Mononuclear cell (primary cell): ENCODE results near the gene LAMA3. TPM values are rescaled to one million over a fixed set of nuclear protein-coding genes. Genes with fewer than 3 reads are reported as not detected.
"Not testable (repeated sequence)": the region's sequence is repeated elsewhere in the genome, so short reads cannot be mapped to it uniquely, and the experiment has no call there.

Source experiments
- H3K27me3 ChIP-seq: 2 replicates; pipeline ENCODE4 v1.6.0; 2011; ENCODE audit warnings: low read length, control low read depth; ENCODE audit not compliant: insufficient read depth
- H3K4me1 ChIP-seq: 2 replicates; pipeline ENCODE4 v1.5.1; 2011; ENCODE audit warnings: mild to moderate bottlenecking, low read length, control low read depth; ENCODE audit not compliant: insufficient read depth
- H3K4me3 ChIP-seq: 2 replicates; pipeline ENCODE4 v1.5.1; 2011; ENCODE audit warnings: mild to moderate bottlenecking, low read length, moderate library complexity
- H3K9me3 ChIP-seq: 2 replicates; pipeline ENCODE4 v1.5.1; 2011; ENCODE audit warnings: low read depth, mild to moderate bottlenecking, control low read depth, low read length
- total RNA-seq: library from RNA; depleted of rRNA; stranded (reverse); fragments of >200 nt; gene quantifications from one replicate; pipeline ENCODE4 v1.2.3, GENCODE V29; 2012

The LAMA3 gene
- total RNA-seq, 1 donor = under 0.01 TPM

GRCh38 chr18:23725351-23725750 lies 36.1 kb downstream of the LAMA3 start:
- Histone ChIP-seq H3K9me3 (no peaks in the 10 kb centered on the region), H3K27me3 (no peaks in the 10 kb centered on the region), H3K4me1 (no peaks in the 10 kb centered on the region), H3K4me3 (no peak overlapping the region)

- no peaks in the 10 kb centered on the region for H3K4me1 ChIP-seq
- H3K27me3 ChIP-seq = no peaks in the 10 kb centered on the region
- H3K9me3 ChIP-seq = no peaks in the 10 kb centered on the region
- H3K4me3 ChIP-seq = no peak overlapping the region
Observed at GRCh38 chr18:23725827-23726661, 36.8 kb downstream of the LAMA3 start.

GRCh38 chr18:23727707-23728493 lies 38.6 kb downstream of the LAMA3 start:
- Histone ChIP-seq H3K4me1 (no peaks in the 10 kb centered on the region), H3K9me3 (no peaks in the 10 kb centered on the region), H3K27me3 (no peaks in the 10 kb centered on the region), H3K4me3 (no peak overlapping the region)

- no peak overlapping the region for H3K4me3 ChIP-seq
- no peaks in the 10 kb centered on the region for H3K4me1 ChIP-seq
- H3K9me3 ChIP-seq = no peaks in the 10 kb centered on the region
- no peaks in the 10 kb centered on the region for H3K27me3 ChIP-seq
Observed at GRCh38 chr18:23730857-23731256, 41.6 kb downstream of the LAMA3 start.

GRCh38 chr18:23731861-23732260 lies 42.6 kb downstream of the LAMA3 start:
- no peaks in the 10 kb centered on the region for H3K27me3 ChIP-seq
- H3K4me3 ChIP-seq = no peak overlapping the region
- no peaks in the 10 kb centered on the region for H3K9me3 ChIP-seq
- H3K4me1 ChIP-seq = no peaks in the 10 kb centered on the region

GRCh38 chr18:23732439-23732838 lies 43.2 kb downstream of the LAMA3 start:
- H3K4me3 ChIP-seq = no peak overlapping the region
- no peaks in the 10 kb centered on the region for H3K27me3 ChIP-seq
- no peaks in the 10 kb centered on the region for H3K4me1 ChIP-seq
- H3K9me3 ChIP-seq = no peaks in the 10 kb centered on the region

- not testable (repeated sequence) for H3K4me1 ChIP-seq, H3K4me3 ChIP-seq, H3K9me3 ChIP-seq, H3K27me3 ChIP-seq
Observed at GRCh38 chr18:23733265-23733664, 44.0 kb downstream of the LAMA3 start.

- Histone ChIP-seq H3K27me3 (no peaks in the 10 kb centered on the region), H3K4me3 (no peak overlapping the region), H3K4me1 (peaks cover 10% of the 10 kb centered on the region), H3K9me3 (no peaks in the 10 kb centered on the region)
Observed at GRCh38 chr18:23733895-23734294, 44.6 kb downstream of the LAMA3 start.

- no peaks in the 10 kb centered on the region for H3K27me3 ChIP-seq
- H3K4me1 ChIP-seq = peaks cover 14% of the 10 kb centered on the region
- no peaks in the 10 kb centered on the region for H3K9me3 ChIP-seq
- no peak overlapping the region for H3K4me3 ChIP-seq
Observed at GRCh38 chr18:23735021-23735464, 45.8 kb downstream of the LAMA3 start.

GRCh38 chr18:23737578-23737977 lies 48.3 kb downstream of the LAMA3 start:
- Histone ChIP-seq H3K27me3 (no peaks in the 10 kb centered on the region), H3K4me3 (no peak overlapping the region), H3K9me3 (no peaks in the 10 kb centered on the region), H3K4me1 (peaks cover 14% of the 10 kb centered on the region)

- H3K4me1 ChIP-seq = peaks cover 14% of the 10 kb centered on the region
- H3K27me3 ChIP-seq = no peaks in the 10 kb centered on the region
- no peak overlapping the region for H3K4me3 ChIP-seq
- H3K9me3 ChIP-seq = no peaks in the 10 kb centered on the region
Observed at GRCh38 chr18:23738151-23738550, 48.9 kb downstream of the LAMA3 start.

GRCh38 chr18:23738575-23738974 lies 49.3 kb downstream of the LAMA3 start:
- no peaks in the 10 kb centered on the region for H3K27me3 ChIP-seq
- no peak overlapping the region for H3K4me3 ChIP-seq
- H3K4me1 ChIP-seq = peaks cover 14% of the 10 kb centered on the region
- no peaks in the 10 kb centered on the region for H3K9me3 ChIP-seq

- peaks cover 14% of the 10 kb centered on the region for H3K4me1 ChIP-seq
- H3K9me3 ChIP-seq = no peaks in the 10 kb centered on the region
- no peaks in the 10 kb centered on the region for H3K27me3 ChIP-seq
- no peak overlapping the region for H3K4me3 ChIP-seq
Observed at GRCh38 chr18:23740105-23740830, 51.0 kb downstream of the LAMA3 start.

- not testable (repeated sequence) for H3K9me3 ChIP-seq
Observed at GRCh38 chr18:23741967-23742366, 52.7 kb downstream of the LAMA3 start.

GRCh38 chr18:23743733-23744333 lies 54.6 kb downstream of the LAMA3 start:
- Histone ChIP-seq H3K27me3 (no peaks in the 10 kb centered on the region), H3K4me3 (no peak overlapping the region), H3K4me1 (peaks cover 5% of the 10 kb centered on the region), H3K9me3 (no peaks in the 10 kb centered on the region)

More at GRCh38 chr18:23741967-23742366, 52.7 kb downstream of the LAMA3 start:
- H3K4me1 ChIP-seq = peaks cover 14% of the 10 kb centered on the region
- not testable (repeated sequence) for H3K27me3 ChIP-seq, H3K4me3 ChIP-seq
